HG03442 (cell line): ENCODE data around the gene SPTB.

Experiments
- ATAC-seq: cut with Tn5 transposase; IDR thresholded peaks from one replicate; pipeline ENCODE4 v1.9.1; 2021; ENCODE audit warnings: mild to moderate bottlenecking, moderate library complexity; ENCODE audit not compliant: unreplicated experiment

SPTB gene

GRCh38 chr14:64732536-64733120 lies 147.1 kb downstream of the SPTB start:
- no peak for ATAC-seq

DNA sequence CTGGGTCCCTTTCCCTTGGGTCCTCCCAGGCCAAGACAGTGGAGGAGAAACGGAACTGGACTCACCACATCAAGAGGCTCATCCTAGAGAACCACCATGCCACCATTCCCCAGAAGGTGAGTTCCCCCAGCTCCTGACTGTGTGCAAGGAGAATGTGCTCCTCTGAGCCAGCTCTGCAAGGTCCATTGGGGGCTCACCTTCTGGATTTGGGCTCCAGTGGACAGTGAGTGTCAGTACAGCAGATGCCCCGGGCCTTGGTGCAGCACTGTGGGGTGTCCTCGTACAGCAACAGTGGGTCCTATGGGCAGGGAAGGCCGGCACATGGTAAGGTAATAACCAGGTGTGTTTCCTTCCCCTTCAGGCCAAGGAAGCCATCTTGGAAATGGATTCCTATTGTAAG lies 147.6 kb downstream of the SPTB start:
- no peak for ATAC-seq

GRCh38 chr14:64731141-64731581 lies 148.5 kb downstream of the SPTB start:
- ATAC-seq = no peak

DNA sequence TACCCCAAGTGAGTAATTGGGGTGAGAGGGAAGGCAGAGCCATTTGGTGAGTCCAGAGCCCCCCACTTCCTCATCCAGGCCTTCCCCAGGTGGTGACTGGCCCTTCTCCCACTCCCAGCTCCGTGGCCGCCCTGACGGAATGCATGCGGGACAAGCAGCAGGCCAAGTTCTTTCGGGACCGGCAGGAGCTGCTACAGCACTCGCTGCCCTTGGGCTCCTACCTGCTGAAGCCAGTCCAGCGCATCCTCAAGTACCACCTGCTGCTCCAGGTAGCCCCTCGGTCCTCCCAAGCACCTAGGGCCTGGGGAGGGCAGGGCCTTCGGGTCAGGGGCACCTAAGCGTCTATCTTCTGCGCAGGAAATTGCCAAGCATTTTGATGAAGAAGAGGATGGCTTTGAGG lies 149.0 kb downstream of the SPTB start:
- no peak for ATAC-seq

DNA sequence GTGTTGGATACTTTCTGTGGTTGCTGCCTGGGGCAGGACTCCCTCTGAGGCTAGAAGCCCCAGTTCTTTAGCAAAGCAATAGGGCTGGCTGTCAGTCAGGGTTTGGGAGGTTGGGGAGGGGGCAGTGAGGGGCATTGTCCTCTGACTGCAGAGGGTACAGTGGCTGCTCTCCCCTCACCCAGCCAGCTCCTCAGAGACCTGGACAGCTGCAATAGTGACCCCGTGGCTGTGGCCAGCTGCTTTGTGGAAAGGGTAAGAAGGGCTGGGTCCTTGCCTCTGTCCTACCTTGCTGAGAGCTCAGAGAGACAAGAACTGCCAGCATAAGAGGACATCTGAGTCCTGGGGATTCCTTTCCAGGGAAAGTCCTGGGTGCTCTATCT lies 149.7 kb downstream of the SPTB start:
- ATAC-seq = no peak

- no peak for ATAC-seq
Observed at GRCh38 chr14:64729386-64730060, 150.2 kb downstream of the SPTB start.

GRCh38 chr14:64728856-64729255 lies 150.9 kb downstream of the SPTB start:
- ATAC-seq = no peak

GRCh38 chr14:64728106-64728505 lies 151.6 kb downstream of the SPTB start:
- ATAC-seq = no peak

- no peak for ATAC-seq
Observed at GRCh38 chr14:64727551-64728071, 152.1 kb downstream of the SPTB start.

DNA sequence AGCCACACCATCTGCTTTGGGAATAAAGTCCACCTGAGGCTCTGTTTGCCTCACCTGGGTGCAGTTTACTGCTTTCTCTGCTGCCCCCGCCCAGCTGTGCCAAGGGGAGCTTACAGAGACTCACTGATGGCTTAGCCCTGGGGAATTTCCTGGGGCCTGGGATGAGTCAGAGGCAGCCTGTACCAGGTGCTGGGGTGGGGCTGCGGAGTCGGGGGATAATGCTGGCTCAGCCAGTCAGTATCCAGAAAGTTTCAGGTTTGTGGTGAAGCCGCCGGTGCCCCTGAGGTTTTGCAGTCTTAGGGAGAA lies 153.2 kb downstream of the SPTB start:
- ATAC-seq = no peak

DNA sequence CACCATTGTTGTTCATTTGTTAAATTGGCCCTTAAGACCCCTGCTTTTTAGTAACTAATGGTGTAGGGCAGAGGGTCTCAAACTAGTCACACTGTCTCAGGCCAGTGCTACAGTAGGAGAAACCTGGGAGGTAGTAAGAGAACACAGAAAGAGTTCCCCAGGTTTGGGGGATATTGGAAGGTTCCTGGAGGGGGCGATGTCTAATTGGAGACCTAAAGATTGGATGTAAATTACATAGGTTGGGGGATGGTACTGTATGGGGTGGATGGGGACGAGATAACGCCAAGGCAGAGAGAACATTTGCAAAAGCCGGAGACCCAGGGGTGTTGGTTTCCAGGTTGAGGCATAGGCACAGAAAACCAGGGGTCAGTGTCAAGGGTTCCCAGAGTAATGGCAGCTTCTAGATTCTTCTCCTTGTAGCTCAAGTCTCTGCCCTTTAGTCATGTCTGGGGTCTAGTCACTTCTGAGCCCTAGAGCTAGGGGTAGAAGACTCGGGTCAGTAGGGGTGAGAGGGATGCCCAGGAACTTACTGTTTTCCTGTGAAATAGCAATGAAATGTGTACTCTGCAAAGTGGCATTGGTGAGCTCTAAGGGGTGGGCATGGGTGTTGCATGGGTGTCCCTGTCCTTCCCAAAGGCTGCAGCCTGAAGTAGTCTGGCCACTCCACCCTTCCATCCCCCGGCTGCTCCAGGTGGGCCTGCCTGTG lies 153.7 kb downstream of the SPTB start:
- ATAC-seq = no peak

GRCh38 chr14:64725261-64725815 lies 154.4 kb downstream of the SPTB start:
- no peak for ATAC-seq

DNA sequence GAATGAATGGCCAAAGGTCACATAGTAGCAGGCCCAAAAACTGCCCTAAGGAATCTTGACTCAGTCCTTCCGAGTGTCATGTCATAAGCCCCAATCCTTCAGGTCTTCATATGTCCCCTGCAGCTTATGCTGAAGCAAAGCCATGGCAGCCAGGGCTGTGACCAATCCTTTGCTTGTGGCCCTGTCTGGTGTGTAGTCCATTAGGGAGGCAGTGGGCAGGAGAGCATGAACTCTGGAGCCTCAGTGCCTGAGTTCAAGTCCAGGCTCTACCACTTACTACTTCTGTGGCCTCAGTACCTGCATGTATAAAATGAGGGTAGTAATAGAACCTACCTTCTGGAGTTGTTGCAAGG lies 155.2 kb downstream of the SPTB start:
- ATAC-seq = no peak

GRCh38 chr14:64723691-64724577 lies 155.8 kb downstream of the SPTB start:
- no peak for ATAC-seq

DNA sequence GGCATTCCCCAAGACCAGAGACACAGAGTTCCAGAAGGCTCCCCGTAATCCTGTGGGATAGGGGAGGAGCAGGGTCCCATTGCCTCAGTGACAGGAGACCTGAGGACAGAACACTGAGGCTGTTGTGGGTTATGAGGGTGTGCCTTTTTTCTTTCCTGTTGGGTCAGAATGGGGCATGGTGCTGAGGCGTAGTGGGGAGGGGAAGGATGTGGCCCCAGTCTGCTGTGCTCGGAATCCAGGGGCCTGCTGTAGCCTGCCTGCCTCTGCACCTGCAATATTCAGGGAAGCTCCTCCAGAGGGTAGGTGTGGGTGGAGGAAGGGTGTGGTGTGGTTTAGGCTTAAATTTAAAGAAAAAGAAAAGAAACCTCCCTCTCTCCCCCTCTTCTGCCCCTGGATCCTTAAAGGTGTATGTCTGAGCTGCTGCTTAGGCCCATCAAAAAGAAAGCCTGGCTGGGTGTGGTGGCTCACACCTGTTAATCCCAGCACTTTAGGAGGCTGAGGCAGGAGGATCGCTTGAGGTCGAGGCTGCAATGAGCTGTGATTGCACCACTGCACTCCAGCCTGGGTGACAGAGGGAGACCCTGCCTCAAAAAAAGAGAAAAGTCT lies 156.8 kb downstream of the SPTB start:
- no peak for ATAC-seq

DNA sequence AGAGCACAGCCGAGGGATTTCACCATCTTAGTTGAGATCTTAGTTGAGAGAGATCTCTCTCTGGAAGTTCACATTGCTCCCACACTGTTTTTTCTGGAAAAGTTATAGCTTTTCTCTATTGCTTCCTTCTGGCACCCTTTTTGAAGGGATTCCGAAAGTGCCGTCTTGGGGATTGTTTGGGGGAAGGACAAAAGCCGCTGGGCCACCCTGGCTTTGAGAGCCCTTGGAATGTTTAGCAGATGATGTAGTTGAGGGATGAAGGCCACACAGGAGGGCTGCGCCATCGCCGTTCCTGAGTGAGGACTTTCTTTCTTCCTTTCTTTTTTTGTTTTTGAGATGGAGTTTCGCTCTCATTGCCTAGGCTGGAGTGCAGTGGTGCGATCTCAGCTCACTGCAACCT lies 157.8 kb downstream of the SPTB start:
- ATAC-seq = no peak

DNA sequence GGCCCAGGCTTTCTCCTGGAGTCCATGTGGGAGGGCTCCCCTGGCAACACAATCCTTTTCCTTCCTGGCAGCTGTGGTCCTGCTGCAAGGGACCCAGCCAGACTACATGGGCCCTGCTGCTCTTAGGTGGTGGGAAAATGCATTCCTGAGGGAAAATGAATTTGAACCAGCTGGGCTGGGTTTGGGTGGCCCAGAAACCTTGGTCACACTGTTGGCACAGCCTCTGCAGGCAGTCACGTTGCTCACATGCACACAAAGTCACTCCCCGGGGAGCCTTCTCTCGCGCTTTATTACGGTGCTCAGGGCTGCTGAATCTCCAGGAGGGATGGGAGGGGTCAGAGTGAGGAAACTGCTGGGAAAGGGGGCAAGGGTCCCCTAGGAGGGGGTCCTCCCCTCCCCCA lies 158.3 kb downstream of the SPTB start:
- no peak for ATAC-seq

DNA sequence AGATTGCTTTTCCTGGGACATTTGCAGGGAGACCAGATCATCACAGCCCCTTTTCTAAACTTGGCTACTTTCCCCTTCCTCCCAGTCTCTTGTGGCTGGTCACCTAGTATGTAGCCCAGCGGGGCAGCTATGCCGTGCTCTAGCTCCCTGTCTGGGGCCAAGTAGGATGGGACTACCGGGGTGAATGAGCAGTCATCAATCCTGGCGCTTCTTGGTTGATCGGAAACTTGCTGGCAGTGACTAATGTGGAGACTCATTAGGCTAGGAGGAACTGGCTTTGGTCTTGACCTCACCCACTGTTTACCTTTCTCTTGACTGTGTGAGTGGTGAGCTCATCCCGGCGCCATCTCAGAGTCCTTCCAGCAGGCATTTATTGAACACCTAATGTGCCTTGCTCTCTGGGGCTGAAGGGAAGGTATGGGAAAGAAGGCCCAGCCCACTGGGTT lies 159.6 kb downstream of the SPTB start:
- ATAC-seq = no peak

GRCh38 chr14:64719601-64720000 lies 160.1 kb downstream of the SPTB start:
- ATAC-seq = no peak

DNA sequence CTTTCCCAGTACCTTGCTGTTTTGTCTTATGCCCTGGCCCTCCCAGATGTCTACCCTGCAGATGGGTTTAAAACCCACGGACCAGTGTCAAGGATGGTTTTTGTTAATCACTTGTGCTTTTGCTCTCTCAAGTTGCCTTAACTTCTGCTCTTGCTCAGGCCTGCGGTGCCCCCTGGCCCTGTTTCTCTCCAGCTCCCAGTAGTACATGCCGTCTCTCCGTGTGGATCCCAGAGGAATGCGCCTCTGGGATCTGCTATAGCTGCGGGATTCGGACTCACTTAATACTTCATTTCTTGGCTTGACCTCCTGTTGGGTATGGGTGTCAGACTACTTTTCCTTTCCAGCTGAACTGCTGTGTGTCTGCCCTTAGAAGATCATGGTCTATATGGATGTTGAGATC lies 160.9 kb downstream of the SPTB start:
- ATAC-seq = no peak

- ATAC-seq = no peak
Observed at GRCh38 chr14:64717870-64718269, 161.8 kb downstream of the SPTB start.
